ENCODE results near the gene DYRK4.

DYRK4 gene

DNA sequence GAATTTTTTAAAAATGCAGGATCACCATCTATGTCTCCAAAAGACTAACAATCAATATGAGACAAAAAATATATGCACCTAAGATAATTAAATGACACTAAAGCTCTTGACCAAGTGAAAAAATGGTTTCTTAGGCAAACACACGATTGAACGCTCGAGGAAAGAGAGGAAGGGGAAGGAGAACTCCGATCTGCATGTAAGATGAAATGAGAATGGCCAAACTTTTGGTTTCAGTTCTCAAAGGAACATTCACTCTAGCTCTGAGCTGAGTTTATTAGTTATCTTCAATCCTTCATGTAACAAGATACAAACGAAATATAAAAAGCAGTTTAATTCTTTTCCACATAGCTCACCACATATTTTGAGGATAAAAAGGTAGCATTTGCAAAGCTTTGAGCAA, 2.8 kb downstream of the DYRK4 start:
- peak; percentile 63 for DNase-seq (ENCODE audit: low spot score)

DNA sequence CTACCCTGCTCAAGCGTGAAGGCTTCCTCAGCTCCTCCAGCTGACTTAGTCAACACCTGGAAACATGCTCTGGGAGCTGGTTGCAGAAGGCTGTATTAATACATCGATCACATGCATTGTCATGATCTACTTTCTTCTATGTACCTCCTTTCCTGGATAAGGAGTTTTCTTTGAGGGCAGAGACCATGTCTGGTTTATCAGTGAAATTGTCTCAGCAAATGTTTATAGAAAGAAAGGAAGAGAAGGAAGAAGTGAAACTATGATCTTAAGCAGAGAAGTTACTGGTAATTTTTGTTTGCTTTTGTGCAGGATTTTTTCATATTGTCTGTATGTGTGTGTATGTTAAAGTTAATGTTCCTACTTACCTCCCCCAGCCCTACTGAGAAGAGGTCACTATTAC, 4.5 kb downstream of the DYRK4 start:
- DNase-seq (ENCODE audit: low spot score), result no peak

DNA sequence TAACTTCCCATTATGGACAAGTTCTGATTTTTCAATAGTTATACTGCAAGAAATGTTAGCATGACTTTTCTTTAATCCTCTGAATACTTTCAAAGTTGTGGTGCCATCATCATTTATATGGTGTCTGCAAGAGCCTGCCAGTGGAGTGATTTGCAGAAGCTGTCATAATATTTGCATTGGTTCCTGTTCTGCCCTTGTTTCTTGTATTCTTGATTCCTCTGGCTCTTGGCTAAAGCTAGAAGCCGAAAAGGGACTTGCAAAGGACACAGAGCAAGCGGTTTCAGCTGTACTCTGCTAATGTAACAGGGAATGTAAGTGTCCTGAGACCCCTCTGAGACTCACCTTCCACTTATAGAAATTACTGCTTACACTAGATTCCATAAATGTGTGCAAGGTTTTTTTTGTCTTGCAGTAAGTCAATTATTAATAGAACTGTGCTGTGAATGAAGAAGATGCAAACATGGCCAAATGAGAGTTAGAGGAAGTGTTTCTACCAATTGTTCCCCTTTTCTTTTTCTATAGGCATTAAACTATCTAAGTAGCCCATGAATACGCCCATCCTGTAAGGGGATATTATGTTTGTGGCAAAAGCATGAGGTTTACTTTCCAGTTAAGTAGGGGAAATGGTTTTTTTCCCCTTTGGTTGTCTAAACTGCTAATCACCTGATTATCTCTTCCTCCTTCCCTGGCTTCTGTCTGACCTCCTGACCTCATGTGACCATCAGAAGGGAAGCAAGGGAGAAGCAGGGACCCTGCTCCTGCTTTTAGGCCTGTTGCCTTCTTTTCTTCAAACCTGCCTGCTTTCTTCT, 5.3 kb downstream of the DYRK4 start:
- peak; percentile 83 for DNase-seq (ENCODE audit: low spot score)

DNA sequence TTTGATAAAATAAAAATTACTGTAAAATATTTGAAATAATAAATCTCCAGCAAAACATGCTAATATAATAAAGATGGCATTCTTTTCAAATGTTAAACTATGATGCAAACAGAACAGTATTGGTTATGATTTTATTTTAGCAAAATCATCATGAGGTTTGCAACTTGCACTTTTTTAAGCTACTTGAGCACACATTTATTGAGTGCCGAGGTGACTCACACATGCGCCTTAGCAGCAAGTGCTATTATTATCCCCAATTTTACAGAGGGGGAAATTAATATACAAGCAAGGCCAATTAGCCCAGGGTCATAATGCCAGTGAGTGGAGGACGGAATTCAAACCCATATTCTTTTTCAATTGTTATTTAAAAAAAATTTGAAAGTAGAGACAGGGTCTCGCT, 7.3 kb downstream of the DYRK4 start:
- no peak for DNase-seq (ENCODE audit: low spot score)

DNA sequence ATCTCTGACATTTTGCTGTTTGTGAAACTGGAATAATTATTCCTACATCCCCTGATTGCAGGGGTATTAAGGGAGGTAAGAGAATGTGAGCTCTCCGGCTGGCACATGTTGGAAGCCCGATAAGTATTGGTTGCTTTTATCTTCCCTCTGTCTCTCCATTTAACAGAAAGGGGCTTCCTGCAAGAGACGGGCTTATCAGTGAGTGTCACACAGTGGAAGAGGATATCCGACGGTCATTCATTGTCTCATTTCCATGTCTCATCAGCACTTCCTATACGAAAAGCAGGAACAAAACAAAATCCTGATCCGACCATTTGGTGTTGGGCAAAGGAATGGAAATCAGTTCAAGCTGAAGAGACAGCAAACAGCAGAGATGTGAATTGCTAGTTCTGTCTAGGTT, 10.7 kb downstream of the DYRK4 start:
- DNase-seq (ENCODE audit: low spot score), result no peak

DNA sequence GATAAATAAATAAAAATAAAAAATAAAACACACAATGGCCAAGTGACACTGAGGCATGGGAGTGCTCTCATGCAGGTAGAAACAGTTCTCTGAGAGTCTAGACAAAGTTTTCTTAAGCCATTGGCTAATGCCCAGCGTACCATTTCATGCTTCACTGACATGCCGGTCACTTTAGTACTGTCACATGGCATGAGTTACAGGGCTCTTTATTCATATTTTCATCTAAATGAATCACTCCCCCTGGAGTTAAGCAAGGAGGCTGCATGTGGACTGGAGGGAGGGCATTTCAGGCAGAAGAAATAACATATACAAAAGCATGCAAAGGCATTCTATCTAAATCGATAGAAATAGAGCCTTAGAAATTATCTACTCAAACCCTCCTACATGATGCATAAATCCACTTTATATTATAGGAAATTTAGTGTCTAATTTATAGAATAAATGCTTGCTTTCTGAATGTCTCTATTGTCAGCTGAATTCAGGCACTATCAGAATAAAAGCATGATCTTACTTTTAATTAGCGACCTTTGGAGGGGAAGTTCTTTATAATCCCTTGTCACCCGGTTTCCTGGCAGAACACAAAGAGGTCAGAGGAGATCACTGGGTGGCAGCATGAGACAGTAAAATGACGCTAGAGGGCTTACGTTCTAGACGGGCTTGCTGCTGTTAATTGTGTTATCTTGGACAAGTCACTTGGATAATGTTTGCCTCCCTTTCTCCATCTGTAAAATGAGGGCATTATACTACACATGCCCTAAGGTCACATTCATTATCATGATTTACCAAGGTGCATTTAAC, 17.5 kb downstream of the DYRK4 start:
- DNase-seq (ENCODE audit: low spot score), result peak; percentile 49

DNA sequence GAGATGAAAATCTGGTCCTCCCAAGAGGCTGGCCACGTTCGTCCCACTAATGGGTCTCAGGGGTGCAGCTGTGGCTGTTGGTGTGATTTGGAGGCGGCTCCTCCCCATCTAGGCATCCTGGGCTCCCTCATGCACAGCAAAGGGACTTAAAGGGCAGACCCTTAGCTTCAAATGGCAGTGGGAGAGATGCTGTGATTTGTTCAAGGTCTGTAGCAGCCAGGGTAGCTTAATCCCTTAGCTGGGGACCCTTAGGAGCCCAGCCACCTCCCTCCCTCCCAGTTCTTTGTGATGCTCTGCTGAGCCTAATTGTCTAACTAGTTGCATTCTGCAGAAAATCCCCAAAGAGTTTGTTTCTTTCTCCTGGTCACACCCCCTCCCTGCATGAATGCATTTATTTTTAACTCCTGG, 18.3 kb downstream of the DYRK4 start:
- no peak for DNase-seq (ENCODE audit: low spot score)

DNA sequence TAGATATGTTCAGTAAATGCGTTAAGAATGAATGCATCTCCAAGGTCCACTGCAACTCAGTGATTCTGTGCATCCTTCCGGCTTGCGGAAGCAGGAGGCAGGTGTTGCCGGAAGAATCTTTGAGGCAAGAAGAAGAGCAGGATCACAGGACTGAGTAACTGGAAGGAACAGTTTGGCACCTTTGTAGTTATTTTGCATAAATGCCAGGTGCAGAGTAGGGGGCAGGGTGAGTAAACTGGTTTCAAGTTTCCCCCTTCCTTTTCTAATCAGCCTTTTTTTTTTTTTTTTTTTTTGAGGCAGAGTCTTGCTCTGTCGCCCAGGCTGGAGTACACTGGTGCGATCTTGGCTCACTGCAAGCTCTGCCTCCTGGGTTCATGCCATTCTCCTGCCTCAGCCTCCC, 22.3 kb downstream of the DYRK4 start:
- no peak for DNase-seq (ENCODE audit: low spot score)

DNA sequence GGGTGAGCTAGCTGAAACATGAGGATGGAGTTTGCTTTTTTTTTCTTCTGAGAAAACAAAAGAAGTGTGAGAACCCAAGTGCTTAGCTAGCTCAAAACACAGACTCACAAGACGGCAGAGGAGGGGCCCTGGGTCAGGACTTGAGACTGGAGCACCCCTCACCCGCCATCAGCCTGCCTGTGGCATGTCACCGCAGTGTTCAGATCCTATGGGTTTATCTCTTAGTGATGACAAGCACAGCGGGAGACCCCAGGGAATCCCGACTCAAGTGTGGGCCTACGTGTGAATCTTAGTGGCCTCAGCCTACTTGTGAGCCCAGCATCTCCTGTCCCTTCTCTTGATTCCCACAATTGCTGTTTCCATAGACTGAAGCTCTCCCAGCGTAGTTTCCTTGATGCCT, 22.9 kb downstream of the DYRK4 start:
- DNase-seq (ENCODE audit: low spot score), result no peak

DNA sequence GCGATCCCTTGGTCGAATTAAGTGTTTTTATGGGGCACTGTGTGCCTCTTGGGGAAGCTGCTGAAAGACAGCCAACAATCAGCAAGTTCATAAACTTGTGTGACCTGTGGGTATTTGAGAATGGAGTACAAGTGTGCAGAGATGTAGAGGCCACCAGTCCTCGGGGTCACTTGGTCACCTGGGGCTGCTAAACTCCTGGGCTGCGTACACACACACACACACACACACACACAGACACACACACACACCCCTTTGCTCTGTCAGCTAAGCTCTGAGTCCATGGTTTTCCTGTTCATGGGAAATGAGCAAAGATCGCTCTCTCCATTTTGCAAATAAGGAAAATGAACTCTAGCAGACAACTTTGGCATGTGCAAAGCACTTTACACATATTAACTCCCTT, 24.5 kb downstream of the DYRK4 start:
- no peak for DNase-seq (ENCODE audit: low spot score)

DNA sequence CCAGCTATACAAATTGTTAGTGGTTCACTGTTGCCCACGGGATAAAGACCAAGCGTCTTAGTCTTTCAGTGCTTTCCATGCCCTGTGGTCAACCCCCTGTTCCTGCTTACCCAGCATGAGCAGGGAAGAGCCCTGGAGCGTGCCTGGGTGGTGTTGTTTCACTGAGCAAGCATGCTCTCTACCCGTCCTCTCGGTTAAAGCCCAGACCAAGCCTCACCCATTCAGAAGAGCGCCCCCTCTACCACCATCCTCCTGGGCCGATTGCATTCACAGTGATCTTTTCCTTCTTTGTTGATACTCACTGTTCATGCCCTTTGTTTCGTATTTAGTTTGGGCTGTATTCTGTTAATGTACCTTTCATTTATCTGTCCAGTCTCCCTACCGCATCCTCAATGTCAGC, 25.1 kb downstream of the DYRK4 start:
- DNase-seq (ENCODE audit: low spot score), result no peak

DNA sequence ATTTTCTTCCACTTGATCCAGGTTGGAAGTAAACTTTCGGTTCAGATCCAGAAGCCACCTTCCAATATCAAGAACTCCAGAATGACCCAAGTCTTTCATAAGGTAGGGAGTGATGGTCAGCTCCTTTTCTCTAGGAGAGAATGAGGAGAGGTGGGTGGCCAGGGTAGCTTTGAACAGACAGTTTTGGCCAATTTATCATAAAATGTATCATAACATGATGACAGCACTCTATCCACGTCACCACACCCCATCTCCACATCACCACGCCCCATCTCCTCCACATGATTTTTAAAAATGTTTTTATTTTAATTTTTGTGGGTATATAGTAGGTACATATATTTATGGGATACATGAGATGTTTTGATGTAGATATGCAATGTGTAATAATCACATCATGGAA, 26.9 kb downstream of the DYRK4 start:
- no peak for DNase-seq (ENCODE audit: low spot score)

DNA sequence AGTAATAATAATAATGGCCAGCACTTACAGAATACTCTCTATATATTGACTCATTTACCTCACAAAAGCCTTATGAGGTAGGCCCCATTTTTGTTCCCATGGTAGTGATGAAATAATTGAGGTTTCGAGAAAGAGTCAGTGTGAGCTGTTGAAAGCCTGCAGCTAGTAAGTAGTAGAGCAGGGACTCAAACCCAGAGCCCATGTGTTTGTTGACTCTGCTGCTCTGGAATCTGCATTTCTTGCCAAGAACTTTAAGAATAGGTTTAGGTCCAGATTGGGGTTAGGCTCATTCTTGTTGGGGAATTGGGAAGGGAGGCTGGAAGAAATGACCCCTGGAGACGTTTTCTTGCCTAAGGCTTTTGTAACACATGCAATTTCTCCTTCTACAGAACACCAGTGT, 27.9 kb downstream of the DYRK4 start:
- no peak for DNase-seq (ENCODE audit: low spot score)

DNA sequence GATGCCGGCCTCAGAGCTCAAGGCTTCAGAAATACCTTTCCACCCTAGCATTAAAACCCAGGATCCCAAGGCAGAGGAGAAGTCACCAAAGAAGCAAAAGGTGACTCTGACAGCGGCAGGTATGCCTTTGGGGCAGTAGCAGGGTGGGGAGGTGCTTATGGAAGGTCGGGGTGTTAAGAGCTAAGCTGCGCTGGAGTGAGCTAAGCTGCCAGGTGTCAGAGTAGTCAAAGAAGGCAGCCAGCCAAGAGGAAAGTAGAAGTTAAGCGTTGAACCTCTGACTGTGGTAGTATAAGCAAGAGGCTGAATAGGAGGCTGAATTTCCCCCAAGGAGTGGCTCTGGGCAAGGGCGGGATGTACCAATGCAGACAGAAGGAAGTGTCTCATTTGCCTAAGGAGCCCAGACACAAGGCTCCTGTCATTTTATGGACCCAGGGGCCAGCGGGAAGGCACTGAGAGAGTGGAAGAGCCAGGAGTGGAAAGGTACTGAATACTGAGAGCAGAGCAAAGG, 29.2 kb downstream of the DYRK4 start:
- DNase-seq (ENCODE audit: low spot score), result no peak

DNA sequence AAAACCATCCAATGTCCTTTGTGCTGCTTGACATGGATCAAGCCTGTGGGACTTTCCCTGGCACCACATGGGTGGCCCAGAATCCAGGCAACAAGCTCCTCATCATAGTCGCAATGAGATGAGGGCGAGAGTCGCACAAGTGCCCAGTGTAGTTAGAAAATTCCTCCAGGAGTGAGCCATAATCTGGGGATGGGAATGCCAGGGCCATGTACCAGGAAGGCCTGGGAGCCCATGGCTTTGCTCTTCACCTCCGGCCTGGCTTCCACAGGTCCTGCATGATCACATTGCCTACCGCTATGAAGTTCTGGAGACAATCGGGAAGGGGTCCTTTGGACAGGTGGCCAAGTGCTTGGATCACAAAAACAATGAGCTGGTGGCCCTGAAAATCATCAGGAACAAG, 33.9 kb downstream of the DYRK4 start:
- no peak for DNase-seq (ENCODE audit: low spot score)

DNA sequence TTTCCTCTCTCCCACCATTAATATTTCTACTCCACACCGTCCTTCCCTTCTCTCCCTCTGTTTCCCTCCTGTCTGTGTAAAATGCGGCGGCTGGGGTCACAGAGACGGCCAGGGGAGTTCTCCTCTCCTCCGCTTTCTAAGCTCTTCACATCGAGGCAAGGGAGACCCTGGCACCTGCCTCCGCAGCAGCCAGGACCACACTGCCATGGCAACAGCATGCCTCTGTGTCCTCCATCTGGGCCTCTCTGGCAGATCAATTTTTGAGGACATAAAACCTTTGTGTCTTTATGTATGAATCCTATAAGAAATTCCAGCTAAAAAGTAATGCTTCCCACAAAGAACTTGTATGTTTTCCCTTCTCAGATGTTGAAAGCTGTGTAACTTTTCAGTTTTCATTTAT, 41.4 kb downstream of the DYRK4 start:
- no peak for DNase-seq (ENCODE audit: low spot score)

DNA sequence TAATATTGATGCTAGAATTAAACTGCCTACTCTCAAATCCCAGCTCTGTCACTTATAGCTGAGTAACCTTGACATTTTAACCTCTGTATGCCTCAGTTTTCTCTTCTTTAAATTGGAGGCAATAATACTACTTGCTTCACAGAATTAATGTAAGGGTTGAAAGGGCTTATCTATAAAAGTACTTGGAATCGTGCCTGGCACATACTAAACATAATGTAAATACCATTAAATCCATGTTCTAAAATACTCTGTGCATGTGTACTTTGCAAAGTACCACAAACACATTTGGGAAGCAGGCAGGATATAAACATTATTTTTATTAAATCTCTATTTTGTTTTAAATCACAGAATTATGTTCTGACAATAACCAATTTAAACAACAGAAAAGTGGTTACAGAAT, 41.9 kb downstream of the DYRK4 start:
- no peak for DNase-seq (ENCODE audit: low spot score)

DNA sequence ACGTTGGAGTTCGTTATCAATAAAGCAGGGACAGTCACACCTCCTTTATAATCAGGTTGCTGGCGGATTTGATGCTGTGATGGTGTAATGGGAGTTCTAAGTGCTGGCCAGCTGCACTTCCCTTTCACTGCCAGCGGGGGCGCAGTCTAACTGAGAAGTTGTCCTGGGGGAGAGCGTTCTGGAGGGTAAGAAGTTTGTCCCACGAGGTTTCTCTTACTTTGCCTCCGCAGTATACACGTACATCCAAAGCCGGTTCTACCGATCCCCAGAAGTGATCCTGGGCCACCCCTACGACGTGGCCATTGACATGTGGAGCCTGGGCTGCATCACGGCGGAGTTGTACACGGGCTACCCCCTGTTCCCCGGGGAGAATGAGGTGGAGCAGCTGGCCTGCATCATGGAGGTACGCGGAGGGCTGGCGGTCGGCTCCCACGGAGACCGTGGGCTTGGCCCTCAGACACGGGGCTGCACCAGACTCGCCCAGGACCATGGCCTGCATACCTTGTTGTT, 42.7 kb downstream of the DYRK4 start:
- DNase-seq (ENCODE audit: low spot score), result peak; percentile 95

DNA sequence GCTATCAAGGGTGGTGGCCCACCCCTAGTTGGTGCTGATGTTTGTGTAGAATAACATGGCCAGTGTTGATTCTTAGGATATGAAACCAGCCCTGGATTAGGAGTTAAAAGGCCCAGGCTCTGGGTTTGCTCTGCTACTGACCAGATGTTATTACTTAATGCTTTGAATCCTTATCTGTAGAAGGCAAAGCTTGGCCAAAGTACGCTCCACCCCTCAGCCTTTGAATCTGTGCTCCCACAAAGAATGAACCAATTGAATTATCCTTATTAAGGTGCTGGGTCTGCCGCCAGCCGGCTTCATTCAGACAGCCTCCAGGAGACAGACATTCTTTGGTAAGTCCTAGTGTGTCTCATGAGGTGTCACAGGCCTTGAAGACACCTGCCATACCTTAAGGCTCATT, 45.0 kb downstream of the DYRK4 start:
- no peak for DNase-seq (ENCODE audit: low spot score)

DNA sequence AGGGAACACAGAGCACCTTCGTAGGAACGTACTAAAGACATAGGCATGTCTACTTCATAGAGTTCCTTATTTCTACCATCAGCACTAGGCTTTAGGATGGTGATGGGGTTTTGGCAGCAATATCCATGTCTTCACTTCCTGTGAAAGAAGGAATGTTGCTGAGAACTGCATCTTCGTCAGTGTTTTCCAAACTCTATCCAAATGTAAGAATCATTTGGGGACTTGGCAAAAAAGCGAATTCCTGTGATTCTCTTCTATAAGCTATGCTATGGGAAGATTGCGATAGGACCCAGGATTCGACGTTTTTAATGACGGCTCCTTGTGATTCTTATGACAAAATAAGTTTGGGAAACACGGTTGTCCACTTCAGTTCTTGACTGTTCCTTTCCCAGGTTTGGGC, 47.1 kb downstream of the DYRK4 start:
- no peak for DNase-seq (ENCODE audit: low spot score)

DNA sequence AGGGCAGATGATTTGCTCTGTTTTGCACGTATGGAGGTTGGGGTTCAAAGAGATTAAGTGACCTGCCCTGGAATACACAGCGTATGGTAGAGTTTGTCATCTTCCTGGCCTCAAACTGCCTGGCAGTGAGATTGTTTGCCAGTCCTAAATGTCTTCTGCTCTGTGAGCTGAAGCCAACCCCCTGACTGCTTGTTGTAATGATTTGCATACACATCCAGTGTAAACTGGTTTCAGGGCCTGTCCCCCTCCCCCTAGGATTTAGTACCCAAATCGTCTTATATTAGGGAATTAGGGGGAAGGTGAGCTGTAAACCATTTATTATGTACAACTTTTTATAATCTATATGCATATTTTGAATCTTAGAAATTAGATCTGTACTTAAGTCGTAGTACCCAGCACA, 48.5 kb downstream of the DYRK4 start:
- no peak for DNase-seq (ENCODE audit: low spot score)

DNA sequence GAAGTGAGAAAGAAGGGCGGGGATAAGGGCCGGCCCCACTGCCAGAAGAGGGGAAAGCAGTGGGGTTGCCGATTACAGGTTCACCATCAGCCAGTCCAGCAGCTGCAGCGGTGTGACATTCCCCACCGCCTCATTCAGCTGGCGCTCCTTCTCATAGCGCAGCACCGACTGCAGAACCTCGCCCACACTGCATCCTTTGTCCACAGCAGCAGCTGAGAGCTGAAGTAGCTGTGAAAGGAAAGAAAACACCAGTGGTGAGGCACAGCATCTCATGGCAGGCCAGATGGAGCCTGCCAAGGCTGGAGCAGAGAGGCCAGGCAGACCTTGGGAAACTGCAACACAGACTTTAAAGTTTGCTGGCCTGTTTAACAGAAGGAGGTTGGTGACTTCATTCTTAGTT, 53.7 kb downstream of the DYRK4 start:
- peak; percentile 82 for DNase-seq (ENCODE audit: low spot score)

DNA sequence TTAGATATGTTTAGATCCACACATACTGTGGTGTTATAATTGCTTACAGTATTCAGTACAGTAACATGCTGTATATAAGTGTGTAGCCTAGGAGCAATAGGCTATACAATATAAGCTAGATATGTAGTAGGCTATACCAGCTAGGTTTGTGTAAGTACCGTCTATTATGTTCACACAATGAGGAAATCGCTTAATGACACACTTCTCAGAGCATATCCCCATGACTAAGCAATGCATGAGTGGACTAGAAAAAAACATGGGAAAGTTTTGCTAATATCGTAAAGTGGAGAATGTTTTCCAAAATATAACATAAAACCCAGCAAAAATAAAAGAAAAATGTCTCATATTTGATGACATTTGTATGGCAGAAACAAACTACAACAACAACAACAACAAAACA, 59.5 kb downstream of the DYRK4 start:
- no peak for DNase-seq (ENCODE audit: low spot score)
